Astrocyte (in vitro differentiated cells and primary cell): ENCODE measurements around the gene PTPRD. TPM values are rescaled to one million over a fixed set of nuclear protein-coding genes. Genes with fewer than 3 reads are reported as not detected.

Experiments
- DNase-seq: peaks from one replicate; pipeline ENCODE4 v3.0.0-alpha.2; 2010; ENCODE audit warnings: low read depth
- FAIRE-seq: peaks from 2 replicates; lab custom pipeline; 2011; peaks lifted over from hg19 to GRCh38; lab: Jason Lieb, UNC
- H2AFZ ChIP-seq: 2 replicates; pipeline ENCODE4 v1.6.0; 2012; ENCODE audit warnings: low read depth, low read length, inconsistent platforms
- H3K27ac ChIP-seq: 2 replicates; pipeline ENCODE4 v1.5.1; 2011; ENCODE audit warnings: low read depth, low read length, inconsistent platforms
- H3K27me3 ChIP-seq: 2 replicates; pipeline ENCODE4 v1.6.0; 2011; ENCODE audit warnings: low read length, inconsistent platforms; ENCODE audit not compliant: insufficient read depth
- H3K36me3 ChIP-seq: 2 replicates; pipeline ENCODE4 v1.5.1; 2011; ENCODE audit warnings: low read length, inconsistent platforms; ENCODE audit not compliant: insufficient read depth
- H3K4me1 ChIP-seq: 2 replicates; pipeline ENCODE4 v1.5.1; 2011; ENCODE audit warnings: low read length, inconsistent platforms; ENCODE audit not compliant: insufficient read depth
- H3K4me2 ChIP-seq: 2 replicates; pipeline ENCODE4 v1.6.0; 2012; ENCODE audit warnings: low read length, inconsistent platforms
- H3K4me3 ChIP-seq: 2 replicates; pipeline ENCODE4 v1.5.1; 2011; ENCODE audit warnings: low read depth, mild to moderate bottlenecking, low read length, inconsistent platforms; ENCODE audit not compliant: insufficient read depth
- H3K79me2 ChIP-seq: 2 replicates; pipeline ENCODE4 v1.6.0; 2012; ENCODE audit warnings: mild to moderate bottlenecking, low read length, inconsistent platforms; ENCODE audit not compliant: insufficient read depth
- H3K9ac ChIP-seq: 2 replicates; pipeline ENCODE4 v1.6.0; 2012; ENCODE audit warnings: mild to moderate bottlenecking, low read length, inconsistent platforms
- H3K9me3 ChIP-seq: 2 replicates; pipeline ENCODE4 v1.5.1; 2012; ENCODE audit warnings: low read depth, mild to moderate bottlenecking, low read length, inconsistent platforms; ENCODE audit not compliant: insufficient read depth
- H4K20me1 ChIP-seq: 2 replicates; pipeline ENCODE4 v1.6.0; 2012; ENCODE audit warnings: low read length, inconsistent platforms; ENCODE audit not compliant: insufficient read depth
- H3K27ac Mint-ChIP-seq: one replicate; pipeline ENCODE4 v1.8.0; 2021; ENCODE audit warnings: mild to moderate bottlenecking, mixed read lengths; ENCODE audit not compliant: unreplicated experiment
- H3K27me3 Mint-ChIP-seq: one replicate; pipeline ENCODE4 v1.8.0; 2021; ENCODE audit warnings: low read depth, mixed read lengths; ENCODE audit not compliant: unreplicated experiment
- H3K36me3 Mint-ChIP-seq: one replicate; pipeline ENCODE4 v1.8.0; 2021; ENCODE audit warnings: low read depth, mixed read lengths; ENCODE audit not compliant: unreplicated experiment
- H3K4me1 Mint-ChIP-seq: one replicate; pipeline ENCODE4 v1.8.0; 2021; ENCODE audit warnings: low read depth, mixed read lengths; ENCODE audit not compliant: unreplicated experiment
- H3K4me3 Mint-ChIP-seq: one replicate; pipeline ENCODE4 v1.8.0; 2021; ENCODE audit warnings: mild to moderate bottlenecking, moderate library complexity, mixed read lengths; ENCODE audit not compliant: unreplicated experiment
- H3K9me3 Mint-ChIP-seq: one replicate; pipeline ENCODE4 v1.8.0; 2021; ENCODE audit warnings: mild to moderate bottlenecking, mixed read lengths; ENCODE audit not compliant: unreplicated experiment
- CTCF ChIP-seq: IDR thresholded peaks from 2 replicates; pipeline ENCODE4 v1.5.1; 2011; ENCODE audit warnings: low read depth, mild to moderate bottlenecking, inconsistent platforms, low read length, moderate library complexity; ENCODE audit not compliant: insufficient read depth
- EZH2 ChIP-seq: IDR thresholded peaks from 2 replicates; pipeline ENCODE4 v1.6.1; 2012; ENCODE audit warnings: mild to moderate bottlenecking, low read length, inconsistent platforms; ENCODE audit not compliant: insufficient read depth
- total RNA-seq: library from RNA; stranded (reverse); gene quantifications from 2 replicates; pipeline ENCODE4 v1.2.1, GENCODE V29; 2021

PTPRD gene
- total RNA-seq, 1 donor from 2014 or later, result 88.1 TPM

GRCh38 chr9:9523476-9524139 is 1089.2 kb downstream of the PTPRD start:
- no peak overlapping the region for H2AFZ ChIP-seq
- Mint-ChIP-seq H3K27me3 (no peaks in the 10 kb centered on the region), H3K27ac (no peak overlapping the region), H3K4me1 (no peaks in the 10 kb centered on the region), H3K4me3 (no peak overlapping the region), H3K9me3 (no peaks in the 10 kb centered on the region), H3K36me3 (no peaks in the 10 kb centered on the region)
- H3K4me1 ChIP-seq, result no peaks in the 10 kb centered on the region
- H3K4me2 ChIP-seq, result no peak overlapping the region
- H3K9ac ChIP-seq, result no peak overlapping the region
- no peaks in the 10 kb centered on the region for H3K79me2 ChIP-seq
- H3K9me3 ChIP-seq, result no peaks in the 10 kb centered on the region
- no peaks in the 10 kb centered on the region for H3K27me3 ChIP-seq
- no peak overlapping the region for H3K4me3 ChIP-seq
- TF ChIP-seq CTCF (no peak), EZH2 (no peak)
- H3K36me3 ChIP-seq, result no peaks in the 10 kb centered on the region
- H3K27ac ChIP-seq, result no peak overlapping the region
- FAIRE-seq (no peak), DNase-seq (no peak)
- H4K20me1 ChIP-seq, result no peaks in the 10 kb centered on the region

GRCh38 chr9:9522406-9522805 is 1090.4 kb downstream of the PTPRD start:
- no peak overlapping the region for H3K27ac Mint-ChIP-seq
- Histone ChIP-seq H3K9ac (no peak overlapping the region), H3K27ac (no peak overlapping the region), H3K4me1 (no peaks in the 10 kb centered on the region), H4K20me1 (no peaks in the 10 kb centered on the region), H3K27me3 (no peaks in the 10 kb centered on the region), H3K79me2 (no peaks in the 10 kb centered on the region), H3K4me2 (no peak overlapping the region), H3K4me3 (no peak overlapping the region), H3K9me3 (no peaks in the 10 kb centered on the region), H2AFZ (no peak overlapping the region), H3K36me3 (no peaks in the 10 kb centered on the region)
- no peaks in the 10 kb centered on the region for H3K27me3 Mint-ChIP-seq
- H3K36me3 Mint-ChIP-seq, result no peaks in the 10 kb centered on the region
- TF ChIP-seq EZH2 (no peak), CTCF (no peak)
- FAIRE-seq (no peak), DNase-seq (no peak)
- no peak overlapping the region for H3K4me3 Mint-ChIP-seq
- H3K9me3 Mint-ChIP-seq, result no peaks in the 10 kb centered on the region
- H3K4me1 Mint-ChIP-seq, result no peaks in the 10 kb centered on the region

- no peaks in the 10 kb centered on the region for H4K20me1 ChIP-seq
- Mint-ChIP-seq H3K4me3 (no peak overlapping the region), H3K9me3 (no peaks in the 10 kb centered on the region)
Observed at GRCh38 chr9:9521033-9521779, 1091.6 kb downstream of the PTPRD start.

More at GRCh38 chr9:9521033-9521779, 1091.6 kb downstream of the PTPRD start:
- Histone ChIP-seq H3K4me2 (no peak overlapping the region), H3K27ac (no peak overlapping the region), H3K79me2 (no peaks in the 10 kb centered on the region), H3K36me3 (no peaks in the 10 kb centered on the region), H3K9ac (no peak overlapping the region), H3K27me3 (no peaks in the 10 kb centered on the region), H2AFZ (no peak overlapping the region), H3K4me3 (no peak overlapping the region), H3K9me3 (no peaks in the 10 kb centered on the region), H3K4me1 (no peaks in the 10 kb centered on the region)
- Mint-ChIP-seq H3K4me1 (no peaks in the 10 kb centered on the region), H3K36me3 (no peaks in the 10 kb centered on the region), H3K27ac (no peak overlapping the region), H3K27me3 (no peaks in the 10 kb centered on the region)
- DNase-seq (no peak), FAIRE-seq (no peak)
- TF ChIP-seq EZH2 (no peak), CTCF (no peak)
